ENCODE measurements around the gene FOXP1. TPM values are rescaled to one million over a fixed set of nuclear protein-coding genes. Genes with fewer than 3 reads are reported as not detected.
A peak's percentile ranks its signal among the peaks of the same experiment; 100 is the strongest.

FOXP1 gene
- total and polyA plus RNA-seq, 2 donors (not counting 1 experiment from before 2014, with no cell fraction given) = 91.1 to 508 TPM

GRCh38 chr3:71511037-71511436 is 72.5 kb downstream of the FOXP1 start:
- Histone ChIP-seq H3K4me1 (ENCODE audit: control insufficient read depth in 2 of 2, insufficient read depth in 2 of 2, low read length in 2 of 2) (peaks cover 21 to 28% of the 10 kb centered on the region in 2 donors), H3K79me2 (ENCODE audit: control insufficient read depth, insufficient read depth, low read length) (peaks cover 100% of the 10 kb centered on the region), H3K9me3 (ENCODE audit: control extremely low read depth in 1 of 3, control insufficient read depth in 2 of 3, insufficient read depth in 1 of 3, low read length in 2 of 3) (no peaks in the 10 kb centered on the region), H3K36me3 (replicated peaks in 1 of 2; ENCODE audit: control extremely low read depth in 1 of 2, control insufficient read depth in 1 of 2, extremely low read depth in 1 of 2, insufficient read depth in 2 of 2, low read length in 1 of 2) (peaks cover 0 to 3% of the 10 kb centered on the region in 2 experiments), H3K27ac (ENCODE audit: low read length in 2 of 2) (peak overlapping the region; percentile 23 to 74), H3K4me2 (replicated peaks; ENCODE audit: low read depth, low read length, poor library complexity, severe bottlenecking) (peak overlapping the region; percentile 54), H3K9ac (ENCODE audit: low read length) (peak overlapping the region; percentile 16), H3K4me3 (ENCODE audit: control extremely low read depth in 1 of 5, extremely low read depth in 1 of 5, insufficient read depth in 1 of 5, low read depth in 2 of 5, low read length in 4 of 5) (no peak overlapping the region), H2AFZ (ENCODE audit: insufficient read depth, low read depth, low read length, poor library complexity, severe bottlenecking) (no peak overlapping the region), H4K20me1 (ENCODE audit: control insufficient read depth, insufficient read depth, low read length, poor library complexity, severe bottlenecking) (no peaks in the 10 kb centered on the region), H3K27me3 (replicated peaks in 1 of 4; ENCODE audit: control extremely low read depth in 1 of 4, control insufficient read depth in 3 of 4, insufficient read depth in 4 of 4, low read length in 3 of 4) (no peaks in the 10 kb centered on the region)
- H3K4me1 Mint-ChIP-seq = peaks cover 33% of the 10 kb centered on the region
- no peaks in the 10 kb centered on the region for H3K27me3 Mint-ChIP-seq
- no peak for ATAC-seq (ENCODE audit: low read depth)
- no CpG with 5 or more reads among the region's 3 CpGs for WGBS (ENCODE audit: insufficient coverage)
- no peak for DNase-seq
- TF ChIP-seq EZH2 (IDR thresholded peaks at IDR 0.05; ENCODE audit: borderline replicate concordance, insufficient read depth, low read depth, low read length, poor library complexity, severe bottlenecking) = no peak
- TF ChIP-seq CTCF (IDR thresholded peaks at IDR 0.05) = no peak
- CTCF ChIA-PET = interaction anchor here (0.7 to 5.1 kb wide), 29 partner anchors 11 to 505 kb away, joined by 3 to 26 read pairs (median 4); no protein-coding TSS in a partner anchor
- no peaks in the 10 kb centered on the region for H3K9me3 Mint-ChIP-seq (ENCODE audit: insufficient read depth)
- H3K4me3 Mint-ChIP-seq = no peak overlapping the region
- intact Hi-C loops (cut with micrococcal nuclease) = loop anchor here (5.0 kb wide), 4 partner anchors 94 to 444 kb away; no protein-coding TSS in a partner anchor
- POLR2A ChIA-PET = interaction anchor here (0.6 to 1.2 kb wide), 3 partner anchors 29 to 424 kb away, joined by 3 to 9 read pairs (median 7); no protein-coding TSS in a partner anchor
- H3K27ac Mint-ChIP-seq = peak overlapping the region; percentile 44

- peaks cover 21 to 28% of the 10 kb centered on the region in 2 donors for H3K4me1 ChIP-seq (ENCODE audit: control insufficient read depth in 2 of 2, insufficient read depth in 2 of 2, low read length in 2 of 2)
- H3K4me3 ChIP-seq (ENCODE audit: control extremely low read depth in 1 of 5, extremely low read depth in 1 of 5, insufficient read depth in 1 of 5, low read depth in 2 of 5, low read length in 4 of 5) = no peak overlapping the region
- no peak overlapping the region for H3K9ac ChIP-seq (ENCODE audit: low read length)
- CTCF ChIA-PET = interaction anchor here (0.7 to 5.1 kb wide), 16 partner anchors 12 to 504 kb away, joined by 3 to 26 read pairs (median 4); no protein-coding TSS in a partner anchor
- peak overlapping the region; percentile 49 for H3K4me3 Mint-ChIP-seq
- no peaks in the 10 kb centered on the region for H3K27me3 Mint-ChIP-seq
- H3K9me3 ChIP-seq (ENCODE audit: control extremely low read depth in 1 of 3, control insufficient read depth in 2 of 3, insufficient read depth in 1 of 3, low read length in 2 of 3) = no peaks in the 10 kb centered on the region
- no peaks in the 10 kb centered on the region for H3K9me3 Mint-ChIP-seq (ENCODE audit: insufficient read depth)
- peaks cover 30% of the 10 kb centered on the region for H3K4me1 Mint-ChIP-seq
- POLR2A ChIA-PET = no interaction called here
- no peaks in the 10 kb centered on the region for H3K27me3 ChIP-seq (replicated peaks in 1 of 4; ENCODE audit: control extremely low read depth in 1 of 4, control insufficient read depth in 3 of 4, insufficient read depth in 4 of 4, low read length in 3 of 4)
- no peak overlapping the region for H3K27ac ChIP-seq (ENCODE audit: low read length in 2 of 2)
- peak overlapping the region; percentile 76 for H3K27ac Mint-ChIP-seq
- DNase-seq = no peak
- H3K36me3 ChIP-seq (replicated peaks in 1 of 2; ENCODE audit: control extremely low read depth in 1 of 2, control insufficient read depth in 1 of 2, extremely low read depth in 1 of 2, insufficient read depth in 2 of 2, low read length in 1 of 2) = peaks cover 0 to 3% of the 10 kb centered on the region in 2 experiments
- no peak for ATAC-seq (ENCODE audit: low read depth)
- H3K4me2 ChIP-seq (replicated peaks; ENCODE audit: low read depth, low read length, poor library complexity, severe bottlenecking) = peak overlapping the region; percentile 14
- WGBS (ENCODE audit: insufficient coverage) = 83% methylated on average over 2 of the region's 3 CpGs
- no peak overlapping the region for H2AFZ ChIP-seq (ENCODE audit: insufficient read depth, low read depth, low read length, poor library complexity, severe bottlenecking)
- TF ChIP-seq EZH2 (IDR thresholded peaks at IDR 0.05; ENCODE audit: borderline replicate concordance, insufficient read depth, low read depth, low read length, poor library complexity, severe bottlenecking) (no peak), CTCF (IDR thresholded peaks at IDR 0.05) (no peak)
- intact Hi-C loops (cut with micrococcal nuclease) = loop anchor here (5.0 kb wide), 4 partner anchors 93 to 443 kb away; no protein-coding TSS in a partner anchor
- peaks cover 100% of the 10 kb centered on the region for H3K79me2 ChIP-seq (ENCODE audit: control insufficient read depth, insufficient read depth, low read length)
- H4K20me1 ChIP-seq (ENCODE audit: control insufficient read depth, insufficient read depth, low read length, poor library complexity, severe bottlenecking) = no peaks in the 10 kb centered on the region
Observed at GRCh38 chr3:71510510-71510909, 73.0 kb downstream of the FOXP1 start.

Measured in B cell (primary cell).